ENCODE measurements around the gene SHOX.

DNA sequence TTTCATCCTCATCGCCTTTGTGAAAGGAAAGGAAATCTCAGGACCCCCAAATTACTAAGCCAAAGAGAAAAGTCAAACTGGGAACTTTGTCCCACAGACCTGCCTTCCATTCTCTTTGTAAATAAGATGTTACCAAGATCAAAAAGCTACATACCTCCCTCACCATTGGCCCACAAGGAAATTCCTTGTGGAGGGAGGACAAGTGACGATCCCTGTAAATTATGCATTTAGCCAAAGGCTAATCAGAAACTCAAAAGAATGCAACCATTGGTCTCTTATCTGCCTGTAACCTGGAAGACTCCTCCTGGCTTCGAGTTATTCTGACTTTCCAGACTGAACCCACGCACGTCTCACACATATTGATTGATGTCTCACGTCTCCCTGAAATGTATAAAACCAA lies 70.3 kb downstream of the SHOX start:
- no peak for TF ChIP-seq POLR2AphosphoS5 (IDR thresholded peaks at IDR 0.05; ENCODE audit: borderline replicate concordance, low read depth, low read length)
- no peak for TF ChIP-seq EZH2 (IDR thresholded peaks at IDR 0.05)

Data from SK-N-MC (cell line).